Fibroblast of lung (primary cell): ENCODE measurements around the gene SRI. TPM values are rescaled to one million over a fixed set of nuclear protein-coding genes. Genes with fewer than 3 reads are reported as not detected.
"Not testable (repeated sequence)": the region's sequence is repeated elsewhere in the genome, so short reads cannot be mapped to it uniquely, and the experiment has no call there.

Experiments
- DNase-seq, 2 donors: peaks; one replicate each; pipeline versions ENCODE4 v3.0.0 to v3.0.0-alpha.2; 2010; ENCODE audit warnings: low read depth in 2 of 2
- H2AFZ ChIP-seq: 2 replicates; pipeline ENCODE4 v1.5.1; 2012; ENCODE audit warnings: low read length, control low read depth, inconsistent platforms
- H3K27ac ChIP-seq: 2 replicates; pipeline ENCODE4 v1.5.1; 2011; ENCODE audit warnings: low read length, control low read depth; ENCODE audit not compliant: insufficient read depth
- H3K27me3 ChIP-seq: 2 replicates; pipeline ENCODE4 v1.5.1; 2011; ENCODE audit warnings: mild to moderate bottlenecking, low read length; ENCODE audit not compliant: control insufficient read depth, insufficient read depth
- H3K36me3 ChIP-seq: 2 replicates; pipeline ENCODE4 v1.5.1; 2011; ENCODE audit warnings: low read length; ENCODE audit not compliant: control insufficient read depth, insufficient read depth
- H3K4me1 ChIP-seq: 2 replicates; pipeline ENCODE4 v1.5.1; 2011; ENCODE audit warnings: low read length; ENCODE audit not compliant: control insufficient read depth, insufficient read depth; ENCODE audit errors: extremely low read depth
- H3K4me2 ChIP-seq: 2 replicates; pipeline ENCODE4 v1.5.1; 2011; ENCODE audit warnings: low read length, control low read depth; ENCODE audit not compliant: insufficient read depth; ENCODE audit errors: extremely low read depth
- H3K4me3 ChIP-seq, 4 experiments: fragments of 200-600 bp in 1 of 4; sonication (generic) in 1 of 4; replicated peaks in 1 of 4; 2 replicates each; pipeline ENCODE4 v1.5.1; 2011 to 2016; ENCODE audit warnings: low read length in 4 of 4, low read depth in 3 of 4, mild to moderate bottlenecking in 3 of 4, control low read depth in 2 of 4, inconsistent platforms in 1 of 4, mixed read lengths in 1 of 4; ENCODE audit not compliant: insufficient read depth in 1 of 4; ENCODE audit errors: control extremely low read depth in 1 of 4
- H3K79me2 ChIP-seq: 2 replicates; pipeline ENCODE4 v1.5.1; 2012; ENCODE audit warnings: mild to moderate bottlenecking, low read length, inconsistent platforms; ENCODE audit not compliant: control insufficient read depth, insufficient read depth
- H3K9ac ChIP-seq: 2 replicates; pipeline ENCODE4 v1.5.1; 2011; ENCODE audit warnings: mild to moderate bottlenecking, low read length, control low read depth; ENCODE audit not compliant: insufficient read depth
- H3K9me3 ChIP-seq: 2 replicates; pipeline ENCODE4 v1.5.1; 2012; ENCODE audit warnings: low read depth, low read length; ENCODE audit not compliant: control insufficient read depth, insufficient read depth
- H4K20me1 ChIP-seq: 2 replicates; pipeline ENCODE4 v1.5.1; 2011; ENCODE audit warnings: low read length; ENCODE audit not compliant: control insufficient read depth, insufficient read depth; ENCODE audit errors: extremely low read depth
- EZH2 ChIP-seq: IDR thresholded peaks from 2 replicates; pipeline ENCODE4 v1.5.1; 2012; ENCODE audit warnings: low read length, control low read depth, mild to moderate bottlenecking; ENCODE audit errors: missing control alignments
- polyA plus RNA-seq, 2 donors: library from polyadenylated mRNA; depleted of rRNA in 1 of 2; stranded (reverse) in 1 of 2; unstranded in 1 of 2; fragments of >200 nt; gene quantifications; 2 replicates each; pipeline ENCODE4 v1.2.1, GENCODE V29; 2011 to 2012; ENCODE audit warnings: missing spikeins in 1 of 2
- total RNA-seq: library from RNA; depleted of rRNA; stranded (reverse); fragments of >200 nt; gene quantifications from 2 replicates; pipeline ENCODE4 v1.2.1, GENCODE V29; 2014
- TF ChIP-seq, protein P1 (sequence below), 2 donors: IDR thresholded peaks in 1 of 2; conservative IDR thresholded peaks in 1 of 2; 1 replicate in 1 of 2; 2 replicates in 1 of 2; pipeline ENCODE4 v1.5.1; 2011 to 2012; ENCODE audit warnings: low read length in 2 of 2, control low read depth in 1 of 2, inconsistent platforms in 1 of 2, low read depth in 1 of 2, mild to moderate bottlenecking in 1 of 2

Gene SRI
- total and polyA plus RNA-seq, 2 donors (not counting 1 experiment from before 2014, with no cell fraction given), result 75.1 to 204 TPM

DNA sequence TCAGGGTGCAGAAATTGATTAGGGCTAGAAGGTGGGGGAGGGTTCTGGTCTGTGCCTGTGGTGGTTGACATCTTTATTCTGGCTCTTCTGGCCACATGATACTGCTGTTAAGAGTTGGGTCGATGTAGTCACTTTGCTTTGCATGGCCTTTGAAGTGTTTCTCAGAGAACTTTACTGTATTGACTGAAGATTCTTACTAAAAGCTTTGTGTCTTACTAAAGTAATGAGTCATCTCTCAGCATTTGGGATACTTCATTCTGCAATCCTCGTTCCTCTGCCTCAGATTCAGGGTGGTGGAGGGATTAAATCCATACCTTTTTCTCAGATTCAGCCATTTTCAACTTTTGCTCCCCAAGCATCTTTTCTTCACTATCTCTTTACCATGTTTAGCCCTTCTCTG lies 48.2 kb upstream of the SRI start:
- Histone ChIP-seq H3K9me3 (no peaks in the 10 kb centered on the region), H2AFZ (no peak overlapping the region), H3K79me2 (no peaks in the 10 kb centered on the region), H3K9ac (no peak overlapping the region), H3K4me3 (no peak overlapping the region), H3K27ac (no peak overlapping the region), H3K36me3 (no peaks in the 10 kb centered on the region), H3K4me1 (no peaks in the 10 kb centered on the region), H3K4me2 (no peak overlapping the region), H4K20me1 (no peaks in the 10 kb centered on the region), H3K27me3 (no peaks in the 10 kb centered on the region)
- no peak for TF ChIP-seq EZH2
- TF ChIP-seq, protein P1, sequence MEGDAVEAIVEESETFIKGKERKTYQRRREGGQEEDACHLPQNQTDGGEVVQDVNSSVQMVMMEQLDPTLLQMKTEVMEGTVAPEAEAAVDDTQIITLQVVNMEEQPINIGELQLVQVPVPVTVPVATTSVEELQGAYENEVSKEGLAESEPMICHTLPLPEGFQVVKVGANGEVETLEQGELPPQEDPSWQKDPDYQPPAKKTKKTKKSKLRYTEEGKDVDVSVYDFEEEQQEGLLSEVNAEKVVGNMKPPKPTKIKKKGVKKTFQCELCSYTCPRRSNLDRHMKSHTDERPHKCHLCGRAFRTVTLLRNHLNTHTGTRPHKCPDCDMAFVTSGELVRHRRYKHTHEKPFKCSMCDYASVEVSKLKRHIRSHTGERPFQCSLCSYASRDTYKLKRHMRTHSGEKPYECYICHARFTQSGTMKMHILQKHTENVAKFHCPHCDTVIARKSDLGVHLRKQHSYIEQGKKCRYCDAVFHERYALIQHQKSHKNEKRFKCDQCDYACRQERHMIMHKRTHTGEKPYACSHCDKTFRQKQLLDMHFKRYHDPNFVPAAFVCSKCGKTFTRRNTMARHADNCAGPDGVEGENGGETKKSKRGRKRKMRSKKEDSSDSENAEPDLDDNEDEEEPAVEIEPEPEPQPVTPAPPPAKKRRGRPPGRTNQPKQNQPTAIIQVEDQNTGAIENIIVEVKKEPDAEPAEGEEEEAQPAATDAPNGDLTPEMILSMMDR (conservative IDR thresholded peaks at IDR 0.05 in 1 of 2, IDR thresholded peaks at IDR 0.05 in 1 of 2; ENCODE audit: low read depth in 1 of 2, low read length in 2 of 2), result no peak
- DNase-seq, result no peak

GRCh38 chr7:88267421-88267820 lies 47.6 kb upstream of the SRI start:
- H3K9me3 ChIP-seq, result no peaks in the 10 kb centered on the region
- no peak for TF ChIP-seq EZH2
- TF ChIP-seq, protein P1 (conservative IDR thresholded peaks at IDR 0.05 in 1 of 2, IDR thresholded peaks at IDR 0.05 in 1 of 2; ENCODE audit: low read depth in 1 of 2, low read length in 2 of 2), result no peak

DNA sequence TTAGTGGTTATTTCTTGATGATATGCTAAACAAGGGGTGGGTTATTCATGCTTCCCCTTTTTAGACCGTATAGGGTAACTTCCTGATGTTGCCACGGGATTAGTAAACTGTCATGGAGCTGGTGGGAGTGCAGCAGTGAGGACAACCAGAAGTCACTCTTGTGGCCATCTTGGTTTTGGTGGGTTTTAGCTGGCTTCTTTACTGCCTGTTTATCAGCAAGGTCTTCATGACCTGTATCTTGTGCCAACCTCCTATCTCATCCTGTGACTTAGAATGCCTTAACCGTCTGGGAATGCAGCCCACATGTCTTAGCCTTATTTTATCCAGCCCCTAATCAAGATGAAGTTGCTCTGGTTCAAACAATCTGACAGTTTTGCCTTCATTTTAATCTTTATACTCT lies 45.1 kb upstream of the SRI start:
- not testable (repeated sequence) for H3K79me2 ChIP-seq, H3K36me3 ChIP-seq, H3K4me3 ChIP-seq, H3K27ac ChIP-seq, H4K20me1 ChIP-seq, H3K4me1 ChIP-seq, H2AFZ ChIP-seq, H3K27me3 ChIP-seq, H3K4me2 ChIP-seq, H3K9me3 ChIP-seq, H3K9ac ChIP-seq
- DNase-seq, result peak in 1 of 2 donors; percentile 71

More at GRCh38 chr7:88267421-88267820, 47.6 kb upstream of the SRI start:
- Histone ChIP-seq H3K36me3 (no peaks in the 10 kb centered on the region), H3K9ac (no peak overlapping the region), H2AFZ (no peak overlapping the region), H3K27ac (no peak overlapping the region), H3K79me2 (no peaks in the 10 kb centered on the region), H4K20me1 (no peaks in the 10 kb centered on the region), H3K27me3 (no peaks in the 10 kb centered on the region), H3K4me1 (no peaks in the 10 kb centered on the region), H3K4me2 (no peak overlapping the region), H3K4me3 (no peak overlapping the region)
- no peak for DNase-seq
